Measurements from ENCODE around the gene XYLB.
"Not testable (repeated sequence)": the region's sequence is repeated elsewhere in the genome, so short reads cannot be mapped to it uniquely, and the experiment has no call there.

GRCh38 chr3:38420758-38421157, 74.2 kb downstream of the XYLB start:
- TF ChIP-seq CTCF (conservative IDR thresholded peaks at IDR 0.05); ZFX (IDR thresholded peaks at IDR 0.05): not testable (repeated sequence)

Data from C4-2B (cell line).